IPS DF 19.7 (cell line): ENCODE measurements around the gene UBASH3A.

Experiments used
- DNase-seq: peaks from one replicate; pipeline ENCODE4 v3.0.0-alpha.2; 2013; ENCODE audit warnings: low read depth, low spot score

Gene UBASH3A

DNA sequence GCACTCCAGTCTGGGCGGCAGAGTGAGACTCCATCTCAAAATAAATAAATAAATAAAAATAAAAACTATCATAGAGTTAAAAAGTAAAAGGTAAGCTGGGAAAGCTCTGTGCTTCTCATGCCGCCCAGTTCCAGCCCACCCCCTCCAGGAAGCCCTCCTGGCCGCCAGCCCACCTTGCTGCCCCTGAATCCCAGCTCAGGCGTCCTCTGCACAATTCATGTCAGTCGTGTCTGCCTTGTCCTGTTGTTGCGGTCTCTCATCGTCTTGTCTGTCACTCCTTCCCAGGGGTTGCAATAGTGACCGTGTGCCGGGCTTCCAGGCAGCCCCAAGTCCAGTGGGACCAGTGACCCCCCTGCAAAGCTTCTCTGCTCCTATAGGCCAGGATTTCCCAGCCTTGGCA lies 48.2 kb downstream of the UBASH3A start:
- DNase-seq = no peak

DNA sequence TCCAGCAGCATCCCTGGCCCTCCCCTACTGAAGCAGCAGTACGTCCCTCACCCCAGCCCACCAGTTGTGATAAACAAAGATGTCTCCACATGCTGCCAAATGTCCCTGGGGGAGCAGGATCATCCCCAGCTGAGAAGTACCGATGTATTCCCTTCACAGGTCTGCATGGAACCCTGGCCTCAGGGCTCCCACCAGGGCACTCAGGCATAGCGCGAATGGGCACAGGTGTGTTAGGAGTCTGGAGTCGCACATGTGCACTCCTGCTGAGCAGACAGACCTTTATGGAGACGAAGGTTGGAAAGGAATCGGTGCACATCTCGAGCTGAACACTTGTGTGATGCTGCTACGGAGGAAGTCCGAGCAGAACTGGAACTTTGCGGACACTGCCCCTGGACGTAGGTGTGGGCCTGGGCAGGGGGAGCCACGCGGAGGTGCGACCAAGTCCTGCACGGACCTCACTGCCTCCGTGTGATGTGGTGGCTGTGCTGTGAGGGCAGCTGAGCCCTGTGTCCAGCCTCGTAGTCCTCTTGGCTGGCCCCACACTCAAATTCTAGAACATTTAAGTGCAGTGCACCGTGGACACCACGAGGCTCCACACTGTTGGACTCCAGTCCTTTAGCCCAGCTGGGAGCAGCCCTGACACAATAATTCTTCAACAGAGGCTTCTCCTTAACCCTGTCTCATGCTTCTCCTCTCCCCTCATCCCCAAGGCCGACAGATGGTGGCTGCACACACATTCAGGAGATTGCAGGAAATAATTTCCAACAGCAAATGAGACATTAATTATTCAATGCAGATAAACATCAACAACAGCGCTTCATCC lies 48.9 kb downstream of the UBASH3A start:
- no peak for DNase-seq

DNA sequence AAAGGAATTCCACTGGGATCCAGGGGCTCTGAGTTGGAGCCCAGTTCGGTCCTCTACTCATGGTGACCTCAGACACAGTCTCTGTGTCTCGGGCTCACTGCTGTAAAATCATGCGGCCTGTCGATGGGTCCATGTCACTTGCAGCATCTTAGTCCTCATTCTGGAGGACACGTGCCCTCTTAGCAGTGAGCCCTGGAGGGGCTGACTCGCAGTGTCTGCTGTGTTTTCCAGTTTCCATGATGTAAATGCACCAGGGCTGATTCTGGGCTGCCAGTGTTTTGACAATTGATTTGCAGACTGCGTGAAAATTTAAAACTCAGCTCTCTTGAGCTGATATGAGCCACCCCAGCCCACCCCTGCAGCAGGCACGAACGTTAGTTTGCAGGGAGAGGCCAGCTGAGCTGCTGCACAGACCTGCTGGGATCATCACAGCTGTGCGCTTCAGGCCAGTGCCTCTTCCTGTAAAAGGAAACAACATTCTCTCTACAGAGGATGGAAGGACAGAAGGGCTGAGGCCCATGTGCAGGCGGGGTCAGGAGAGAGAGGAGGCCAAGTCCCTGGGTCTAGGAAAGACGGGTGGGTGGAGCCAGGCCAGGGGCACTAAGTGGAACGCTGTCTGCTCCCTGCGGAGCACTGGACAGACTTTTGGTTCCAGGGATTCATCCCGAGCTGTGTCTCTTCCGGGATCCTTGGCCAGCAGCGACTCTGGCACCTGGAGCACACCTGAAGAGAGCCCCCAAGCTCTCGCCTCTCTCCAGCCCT lies 49.7 kb downstream of the UBASH3A start:
- no peak for DNase-seq

DNA sequence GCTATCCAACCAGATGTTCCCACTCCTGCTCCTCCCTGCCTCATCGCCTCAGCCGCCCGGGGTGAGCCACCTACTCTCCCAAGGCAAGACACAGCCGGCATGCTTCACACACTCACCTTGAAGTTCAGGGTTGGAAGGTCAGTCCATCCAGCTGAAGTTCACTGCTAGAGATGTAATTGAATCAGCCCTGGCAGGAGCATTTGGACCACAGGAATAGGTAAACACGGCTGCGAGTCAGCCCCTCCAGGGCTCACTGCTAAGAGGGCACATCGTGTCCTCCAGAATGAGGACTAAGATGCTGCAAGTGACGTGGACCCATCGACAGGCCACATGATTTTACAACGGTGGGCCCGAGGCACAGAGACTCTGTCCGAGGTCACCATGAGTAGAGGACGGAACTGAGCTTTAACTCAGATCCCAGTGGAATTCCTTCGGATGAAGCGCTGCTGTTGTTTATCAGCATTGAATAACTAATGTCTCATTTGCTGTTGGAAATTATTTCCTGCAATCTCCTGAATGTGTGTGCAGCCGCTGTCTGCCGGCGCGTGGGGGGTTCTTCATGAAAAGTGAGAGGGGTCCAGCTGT lies 50.4 kb downstream of the UBASH3A start:
- no peak for DNase-seq

DNA sequence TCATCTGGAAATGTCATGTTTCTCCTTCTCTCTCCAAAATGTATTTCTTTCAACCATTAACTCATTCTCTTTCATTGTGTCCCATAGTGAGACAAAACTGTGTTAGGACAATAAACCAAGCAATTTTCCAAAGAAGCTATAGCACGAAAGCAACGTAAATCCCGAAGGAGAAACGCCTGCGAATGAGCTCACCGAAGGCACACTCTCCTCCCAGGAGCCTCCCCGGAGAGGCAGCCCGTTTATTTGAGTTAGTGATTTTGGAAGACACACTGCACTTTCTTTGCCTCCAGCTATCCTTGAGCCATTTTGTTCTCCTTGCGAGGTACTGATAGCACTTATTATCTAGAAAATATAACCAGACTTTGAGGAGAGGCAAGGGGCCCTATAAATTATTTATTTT lies 51.1 kb downstream of the UBASH3A start:
- DNase-seq = no peak

DNA sequence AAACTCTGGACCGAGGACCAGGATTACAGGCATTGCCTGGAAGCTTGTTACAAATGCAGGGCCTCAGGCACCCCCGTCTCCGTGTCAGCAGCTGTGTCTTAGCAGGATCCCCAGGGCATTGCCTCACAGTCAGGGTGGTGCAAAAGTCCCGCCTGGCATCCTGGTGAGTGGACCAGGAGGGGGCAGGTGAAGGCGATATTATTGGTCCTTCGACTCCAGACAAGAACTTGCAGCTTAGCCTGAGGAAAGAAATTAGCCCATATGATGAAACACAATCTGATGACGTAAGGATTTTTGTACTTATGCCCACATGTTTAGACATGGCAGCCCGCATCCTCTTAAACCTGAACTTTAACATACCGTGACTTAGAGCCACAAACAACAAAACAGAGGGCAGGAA lies 51.5 kb downstream of the UBASH3A start:
- no peak for DNase-seq

DNA sequence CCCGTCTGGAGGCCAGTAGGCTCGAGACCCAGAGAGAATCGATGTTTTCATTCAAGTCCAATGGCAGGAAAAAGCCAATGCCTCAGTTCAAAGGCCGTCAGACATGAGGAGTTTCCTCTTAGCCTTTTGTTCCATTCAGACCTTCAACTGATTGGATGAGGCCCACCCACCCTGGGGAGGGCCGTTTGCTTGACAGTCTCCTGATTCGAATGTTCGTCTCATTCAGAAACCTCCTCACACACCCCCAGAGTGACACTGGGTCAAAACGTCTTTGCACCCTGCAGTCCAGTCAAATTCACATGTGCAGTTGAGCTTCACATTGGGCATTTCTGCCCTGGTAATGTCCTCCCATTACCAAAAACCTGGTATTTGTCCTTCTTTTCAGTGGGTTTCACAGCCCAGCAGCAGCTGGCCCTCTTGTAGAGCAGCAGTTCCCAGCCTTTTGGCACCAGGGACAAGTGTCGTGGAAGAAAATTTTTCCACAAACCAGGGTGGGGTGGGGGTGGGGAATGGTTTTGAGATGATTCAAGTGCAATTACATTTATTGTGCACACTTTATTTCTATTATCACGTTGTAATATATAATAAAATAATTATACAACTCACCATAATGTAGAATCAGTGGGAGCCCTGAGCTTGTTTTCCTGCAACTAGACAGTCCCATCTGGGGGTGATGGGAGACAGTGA lies 52.2 kb downstream of the UBASH3A start:
- no peak for DNase-seq

DNA sequence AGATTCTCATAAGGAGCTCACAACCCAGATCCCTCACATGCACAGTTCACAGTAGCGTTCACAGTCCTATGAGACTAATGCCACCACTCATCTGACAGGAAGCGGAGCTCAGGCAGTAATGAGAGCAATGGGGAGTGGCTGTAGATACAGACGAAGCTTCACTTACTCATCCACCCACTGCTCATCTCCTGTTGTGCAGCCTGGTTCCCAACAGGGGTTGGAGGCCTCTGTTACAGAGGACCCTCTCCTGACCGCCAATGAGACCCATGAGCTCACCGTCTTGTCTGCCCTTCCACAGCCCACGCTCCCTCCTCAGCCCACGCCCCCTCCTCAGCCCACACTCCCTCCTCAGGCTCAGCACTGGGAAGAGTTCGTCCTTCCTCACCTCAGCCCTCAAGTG lies 52.8 kb downstream of the UBASH3A start:
- DNase-seq = no peak

DNA sequence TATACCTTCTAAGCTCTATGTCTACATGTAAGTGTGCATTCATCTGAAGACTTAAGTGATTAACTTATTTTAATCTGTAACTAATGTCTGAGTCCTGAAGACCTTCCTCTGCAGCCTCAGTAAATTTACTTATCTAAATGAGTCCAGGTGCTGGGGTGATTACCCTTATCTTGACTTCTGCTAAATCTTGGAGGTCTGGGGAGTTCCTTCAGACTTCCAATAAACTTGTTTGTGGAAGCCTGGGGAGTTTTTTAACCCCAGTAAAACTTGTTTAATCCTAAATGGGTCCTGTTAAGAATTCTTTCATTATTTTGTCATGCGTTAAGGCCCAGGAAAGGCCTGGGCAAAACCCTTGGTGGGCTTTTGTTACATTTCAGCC lies 55.4 kb downstream of the UBASH3A start:
- no peak for DNase-seq

DNA sequence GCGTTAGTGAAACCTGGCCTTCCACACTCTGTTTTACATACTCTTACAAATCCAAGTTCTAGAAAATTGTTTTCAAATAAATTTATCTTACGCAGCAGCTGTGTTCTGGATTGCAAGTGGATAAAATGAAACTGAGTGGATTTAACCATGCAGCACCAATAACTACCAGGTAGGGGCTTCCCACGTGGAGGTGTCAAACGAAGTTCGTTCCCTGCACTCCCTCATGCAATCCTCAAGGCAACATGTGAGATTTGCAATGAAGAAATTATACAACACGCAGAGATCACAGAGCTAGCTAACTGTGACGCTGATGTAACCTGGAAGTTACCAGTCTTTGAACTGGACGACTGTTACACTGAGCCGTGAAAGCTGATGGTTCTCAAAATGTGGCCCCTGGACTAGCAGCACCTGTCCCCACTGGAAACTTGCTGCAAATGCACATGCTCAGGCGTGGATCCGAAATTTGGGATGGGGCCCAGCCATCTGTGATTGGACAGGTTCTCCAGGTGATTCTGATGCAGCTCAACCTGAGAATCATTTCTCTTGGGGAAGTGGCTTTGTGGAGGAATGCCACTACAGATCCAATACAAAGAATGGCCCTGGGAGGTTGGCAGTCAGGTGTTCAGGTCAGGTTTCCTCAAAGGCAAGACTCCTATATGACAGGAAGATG lies 56.0 kb downstream of the UBASH3A start:
- DNase-seq = no peak

DNA sequence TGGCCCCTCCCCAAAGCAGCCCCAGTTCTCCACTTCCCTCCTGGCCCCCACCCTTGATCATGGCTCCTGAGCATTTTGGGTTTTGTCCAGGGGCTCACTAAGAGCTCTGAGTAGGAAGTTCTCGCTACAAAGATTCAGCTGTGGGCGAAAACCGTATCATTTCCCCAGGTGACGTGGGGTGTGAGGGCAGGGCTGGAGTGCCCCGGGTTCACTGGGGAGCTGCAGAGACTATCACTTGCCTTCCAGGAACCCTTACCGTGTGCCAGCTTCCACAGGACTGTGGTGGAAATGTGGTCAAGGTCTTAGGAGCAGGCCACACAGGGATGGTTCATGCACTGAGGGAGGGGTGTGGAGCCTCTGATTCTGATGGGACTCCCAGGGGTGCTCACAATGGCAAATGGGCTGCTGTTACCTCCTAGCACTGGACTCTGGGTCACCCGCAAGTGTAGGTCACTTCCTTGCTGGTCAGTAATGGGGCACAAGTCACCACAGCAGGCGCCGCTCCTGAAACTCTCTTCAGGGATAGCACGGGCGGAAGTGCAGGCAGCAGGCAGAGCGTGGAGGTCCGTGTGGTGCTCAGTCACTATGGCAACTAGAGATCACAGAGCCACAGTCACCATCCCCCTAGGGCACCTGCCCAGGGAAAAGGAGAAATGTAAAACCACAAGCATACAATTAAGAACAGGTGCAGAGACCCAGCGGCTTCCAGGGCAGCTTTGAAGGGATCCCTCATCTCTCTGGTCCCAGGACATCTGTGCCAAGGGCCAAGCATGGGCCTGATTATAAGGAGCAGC lies 56.9 kb downstream of the UBASH3A start:
- no peak for DNase-seq

DNA sequence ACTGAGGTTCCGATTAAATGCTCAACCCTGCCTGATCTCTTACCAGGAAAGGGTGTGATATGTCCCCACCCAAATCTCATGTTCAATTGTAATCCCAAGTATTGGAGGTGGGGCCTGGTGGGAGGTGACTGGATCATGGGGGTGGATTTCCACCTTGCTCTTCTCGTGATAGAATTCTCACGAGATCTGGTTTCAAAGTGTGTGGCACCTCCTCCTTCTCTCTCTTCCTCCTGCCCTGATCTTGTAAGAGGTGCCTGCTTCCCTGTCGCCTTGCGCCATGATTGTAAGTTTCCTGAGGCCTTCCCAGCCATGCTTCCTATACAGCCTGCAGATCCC lies 57.5 kb downstream of the UBASH3A start:
- DNase-seq = no peak

DNA sequence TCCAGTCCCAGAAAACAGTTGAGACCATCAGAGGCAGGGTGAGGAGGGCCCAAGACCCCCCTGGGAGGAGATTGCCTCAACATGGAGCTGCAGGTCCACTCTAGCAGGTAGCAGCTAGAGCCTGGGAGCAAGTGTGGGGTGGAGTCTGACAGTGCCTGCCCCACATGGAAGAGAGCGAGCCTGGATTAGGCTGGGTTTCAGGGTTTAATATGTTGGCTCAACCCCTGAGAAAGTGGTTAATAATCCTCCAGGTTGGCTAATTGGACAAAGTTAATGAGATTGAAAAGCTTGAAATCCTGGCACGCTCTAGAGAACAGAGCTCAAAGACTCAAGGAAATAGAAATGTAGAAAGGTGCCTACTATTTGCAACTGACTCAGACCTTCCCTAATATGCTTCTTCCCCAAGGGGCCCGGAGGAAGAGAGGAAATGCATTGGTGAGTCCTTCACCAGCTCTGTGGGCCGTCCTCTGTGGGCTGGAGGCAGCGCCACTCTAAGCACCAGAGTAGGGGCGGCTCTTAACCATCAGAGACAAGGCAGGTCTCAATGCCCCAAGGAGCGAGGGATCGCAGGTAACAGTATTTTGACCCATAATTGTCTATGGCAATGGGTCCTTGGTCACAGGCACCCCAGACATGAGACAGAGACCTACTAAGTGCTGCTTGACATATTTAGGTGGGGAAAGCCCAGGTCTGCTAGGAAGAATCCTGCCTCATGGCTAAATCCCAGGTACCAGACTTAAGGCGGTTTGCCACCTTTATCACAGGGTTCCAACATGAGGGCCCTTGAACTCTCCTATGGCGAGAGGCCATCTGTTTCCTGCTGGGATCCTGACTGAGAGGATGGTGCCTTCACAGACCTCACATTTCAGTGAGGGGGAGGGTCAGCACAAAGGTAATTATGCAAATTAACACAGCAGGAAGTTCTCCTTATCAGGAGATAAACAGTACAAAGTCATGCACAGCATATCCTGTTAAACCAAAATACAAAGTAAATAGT lies 58.5 kb downstream of the UBASH3A start:
- DNase-seq = no peak

DNA sequence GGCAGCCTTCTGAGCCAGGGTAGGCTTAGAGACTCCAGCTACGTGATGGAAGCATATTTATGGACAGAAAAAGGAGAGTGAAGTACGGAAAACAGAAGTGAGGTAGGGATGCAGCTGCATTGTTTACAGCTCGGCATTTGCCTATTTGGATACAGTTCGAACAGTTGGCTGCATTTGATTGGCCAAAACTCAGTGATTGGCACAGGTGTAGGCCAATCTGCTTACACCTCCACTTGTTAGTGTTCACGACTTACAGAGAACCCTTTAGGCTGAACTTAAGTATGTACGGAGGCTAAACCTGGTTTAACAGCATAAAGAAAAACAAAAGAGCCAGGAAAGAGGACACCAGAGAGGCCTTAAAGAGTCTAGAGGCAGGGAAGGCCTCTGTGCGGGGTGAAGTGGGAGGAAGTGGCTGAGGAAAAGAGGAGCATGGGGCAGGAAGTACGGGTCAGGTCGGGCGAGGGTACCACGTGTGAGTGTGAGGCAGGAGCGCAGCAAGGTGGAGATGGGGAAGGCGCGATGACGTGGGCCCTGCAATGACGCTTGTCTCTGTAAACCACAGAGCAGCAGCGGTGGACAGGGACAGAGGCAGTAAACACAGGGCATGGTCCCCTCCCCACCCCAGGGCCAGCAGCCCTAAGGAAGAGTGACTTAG lies 60.3 kb downstream of the UBASH3A start:
- peak; percentile 89 for DNase-seq

DNA sequence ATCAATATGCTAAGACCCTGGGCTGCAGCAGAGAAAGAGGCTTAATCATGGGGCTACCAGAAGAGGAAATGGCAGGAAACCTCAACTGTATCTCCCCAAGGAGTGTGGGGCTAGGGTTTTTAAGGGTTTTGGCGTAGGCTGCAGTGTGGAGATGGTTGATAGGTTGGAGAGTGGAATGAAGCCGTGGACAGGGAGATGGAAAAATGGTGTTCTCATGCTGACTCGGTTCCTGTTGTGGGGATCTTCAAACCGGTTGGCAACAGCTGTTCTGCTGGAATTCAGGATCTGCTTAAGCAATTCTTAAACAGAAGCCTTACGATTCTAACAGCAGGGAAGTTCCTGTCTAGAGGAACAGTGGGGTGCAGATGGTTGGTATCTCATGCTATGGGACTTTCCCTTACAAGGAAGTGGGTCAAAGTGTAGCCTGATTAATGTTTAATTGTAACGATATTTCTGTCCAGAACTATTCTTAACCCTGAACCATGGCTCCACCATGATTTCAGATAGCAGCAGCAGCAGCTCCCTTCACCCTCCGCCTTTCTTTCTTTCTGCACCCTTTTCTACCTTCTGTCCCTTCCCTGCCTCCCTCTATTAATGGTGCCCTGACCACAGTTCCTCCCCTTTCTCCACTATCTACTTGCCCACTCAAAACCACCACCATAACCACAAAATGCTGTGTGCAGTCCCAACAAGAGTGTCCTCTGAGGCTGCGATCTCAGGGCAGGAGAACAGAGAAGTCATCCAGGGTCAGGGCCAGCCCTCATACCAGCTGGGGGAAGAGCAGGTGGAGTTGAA lies 61.5 kb downstream of the UBASH3A start:
- no peak for DNase-seq

DNA sequence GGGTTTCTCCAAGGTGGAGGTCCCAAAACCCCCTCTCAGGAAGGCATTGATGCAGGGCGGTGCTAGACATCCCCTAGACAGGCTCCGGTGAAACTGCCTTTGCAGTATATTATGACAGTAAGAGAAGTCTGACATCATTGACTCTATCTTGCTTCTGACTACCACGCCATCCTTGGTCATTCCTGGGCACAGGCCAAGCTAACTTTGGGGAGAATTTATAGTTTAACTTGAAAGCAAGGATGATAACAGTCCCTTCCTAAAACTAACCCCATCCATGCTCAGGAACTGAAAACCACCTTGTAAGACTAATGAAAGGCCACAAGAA lies 62.1 kb downstream of the UBASH3A start:
- no peak for DNase-seq

DNA sequence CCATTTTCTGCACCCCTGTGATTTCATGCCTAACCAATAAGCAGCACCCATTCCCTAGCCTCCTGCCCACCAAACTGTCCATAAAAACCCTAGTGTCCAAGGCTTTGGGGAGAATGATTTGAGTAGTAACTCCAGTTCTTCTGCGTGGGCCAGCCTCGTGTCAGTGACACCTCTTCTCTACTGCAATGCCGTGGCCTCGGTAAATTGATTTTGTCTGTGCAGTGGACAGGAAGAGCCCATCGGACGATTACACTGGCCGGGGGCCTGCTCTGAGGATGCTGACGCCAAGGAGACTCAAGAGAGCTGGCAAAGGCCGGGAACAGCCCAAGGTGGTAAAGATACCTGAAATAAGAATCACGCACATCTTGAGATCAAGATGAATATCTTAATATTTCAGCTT lies 63.0 kb downstream of the UBASH3A start:
- DNase-seq = no peak

DNA sequence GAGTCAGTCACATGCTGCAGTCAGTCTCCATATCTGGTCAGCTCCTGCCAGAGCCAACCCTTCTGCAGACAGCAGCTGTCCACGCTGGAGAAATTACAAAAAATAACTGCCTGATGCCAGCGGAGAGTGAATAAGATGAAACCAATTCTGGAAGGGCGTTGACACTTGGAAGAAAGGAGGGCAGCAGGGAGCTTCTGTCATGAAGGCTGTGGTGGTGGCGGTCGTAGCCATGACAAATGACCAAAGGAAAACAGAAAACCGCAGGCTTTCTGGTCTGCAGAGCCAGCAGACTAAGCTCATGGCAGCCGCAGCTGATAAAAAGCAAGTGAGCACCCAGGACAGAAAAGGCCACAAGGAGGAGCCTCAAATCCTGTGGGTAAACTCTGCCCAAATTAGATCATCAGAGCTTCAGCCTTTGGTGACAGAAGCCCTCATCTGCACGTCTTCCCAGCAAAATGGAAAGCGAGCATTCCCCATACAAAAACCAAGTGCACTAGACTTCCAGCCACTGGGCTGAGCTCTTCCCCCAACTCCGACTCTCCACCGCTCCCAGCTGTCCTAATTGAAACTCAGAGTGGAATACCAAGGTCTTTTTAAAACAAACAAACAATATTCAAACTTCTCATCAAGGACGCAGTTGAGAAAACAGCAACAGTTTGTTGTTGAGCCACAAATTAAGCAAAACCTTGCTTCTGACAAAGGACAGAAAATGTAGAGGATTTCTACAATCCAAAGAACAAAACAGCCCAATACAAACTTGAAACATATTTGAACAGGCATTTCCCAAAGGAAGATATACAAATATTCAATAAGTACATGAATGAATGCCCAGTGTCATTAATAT lies 63.7 kb downstream of the UBASH3A start:
- no peak for DNase-seq
